Neural progenitor cell (in vitro differentiated cells): ENCODE data around the gene TXK. TPM values are rescaled to one million over a fixed set of nuclear protein-coding genes. Genes with fewer than 3 reads are reported as not detected.

Experiments
- DNase-seq: peaks from one replicate; pipeline ENCODE4 v3.0.0-alpha.2; 2016; ENCODE audit warnings: low spot score
- H2AFZ ChIP-seq: fragments of 200-600 bp; sonication (generic); replicated peaks from 2 replicates; pipeline ENCODE4 v1.6.1; 2016; ENCODE audit warnings: antibody characterized with exemption
- H3F3A ChIP-seq: fragments of 200-600 bp; sonication (generic); 2 replicates; pipeline ENCODE4 v1.6.1; 2016; ENCODE audit warnings: antibody characterized with exemption, low read depth
- H3K27ac ChIP-seq: fragments of 200-600 bp; sonication (generic); 2 replicates; pipeline ENCODE4 v1.5.1; 2016; ENCODE audit warnings: mild to moderate bottlenecking
- H3K27me3 ChIP-seq: fragments of 200-600 bp; sonication (generic); 2 replicates; pipeline ENCODE4 v1.6.1; 2016; ENCODE audit warnings: mild to moderate bottlenecking, moderate library complexity
- H3K36me3 ChIP-seq: fragments of 200-600 bp; sonication (generic); 2 replicates; pipeline ENCODE4 v1.5.1; 2016
- H3K4me1 ChIP-seq: fragments of 200-600 bp; sonication (generic); 2 replicates; pipeline ENCODE4 v1.6.1; 2016; ENCODE audit warnings: mixed run types
- H3K4me2 ChIP-seq: fragments of 200-600 bp; sonication (generic); 2 replicates; pipeline ENCODE4 v1.6.1; 2016
- H3K4me3 ChIP-seq: fragments of 200-600 bp; sonication (generic); 2 replicates; pipeline ENCODE4 v1.5.1; 2016
- H3K79me2 ChIP-seq: fragments of 200-600 bp; sonication (generic); 2 replicates; pipeline ENCODE4 v1.6.1; 2016; ENCODE audit warnings: low read depth
- H3K9ac ChIP-seq: fragments of 200-600 bp; sonication (generic); 2 replicates; pipeline ENCODE4 v1.6.1; 2016
- H3K9me3 ChIP-seq: fragments of 200-600 bp; sonication (generic); 2 replicates; pipeline ENCODE4 v1.5.1; 2016; ENCODE audit warnings: low read depth
- H4K20me1 ChIP-seq: fragments of 200-600 bp; sonication (generic); 2 replicates; pipeline ENCODE4 v1.6.1; 2016; ENCODE audit warnings: low read depth
- H3K27ac Mint-ChIP-seq: 3 replicates; pipeline ENCODE4 v1.8.0; 2021; ENCODE audit warnings: mixed read lengths
- H3K27me3 Mint-ChIP-seq: 2 replicates; pipeline ENCODE4 v1.8.0; 2022; ENCODE audit warnings: low read depth, mild to moderate bottlenecking, inconsistent platforms, moderate library complexity, mixed read lengths; ENCODE audit not compliant: insufficient read depth
- H3K36me3 Mint-ChIP-seq: 3 replicates; pipeline ENCODE4 v1.8.0; 2021; ENCODE audit warnings: mixed read lengths
- H3K4me1 Mint-ChIP-seq: 3 replicates; pipeline ENCODE4 v1.8.0; 2021; ENCODE audit warnings: mixed read lengths
- H3K4me3 Mint-ChIP-seq: 3 replicates; pipeline ENCODE4 v1.8.0; 2021; ENCODE audit warnings: mild to moderate bottlenecking, moderate library complexity, mixed read lengths
- H3K9me3 Mint-ChIP-seq: 3 replicates; pipeline ENCODE4 v1.8.0; 2020; ENCODE audit warnings: mixed read lengths
- EZH2 ChIP-seq: fragments of 200-600 bp; sonication (generic); IDR thresholded peaks from 2 replicates; pipeline ENCODE4 v1.6.1; 2017; ENCODE audit warnings: antibody characterized with exemption, mild to moderate bottlenecking, moderate library complexity
- EZH2phosphoT487 ChIP-seq: fragments of 200-600 bp; sonication (generic); IDR thresholded peaks from 2 replicates; pipeline ENCODE4 v1.6.1; 2017; ENCODE audit warnings: antibody characterized with exemption
- total RNA-seq: library from RNA; depleted of rRNA; stranded (reverse); fragments of >200 nt; gene quantifications from 2 replicates; pipeline ENCODE4 v1.2.3, GENCODE V29; 2015; ENCODE audit warnings: low replicate concordance
- TF ChIP-seq, protein P1 (sequence below): fragments of 200-600 bp; sonication (generic); IDR thresholded peaks from 2 replicates; pipeline ENCODE4 v1.5.1; 2017; ENCODE audit warnings: antibody characterized with exemption, mild to moderate bottlenecking

TXK gene
- total RNA-seq, 1 donor from 2014 or later: not detected

DNA sequence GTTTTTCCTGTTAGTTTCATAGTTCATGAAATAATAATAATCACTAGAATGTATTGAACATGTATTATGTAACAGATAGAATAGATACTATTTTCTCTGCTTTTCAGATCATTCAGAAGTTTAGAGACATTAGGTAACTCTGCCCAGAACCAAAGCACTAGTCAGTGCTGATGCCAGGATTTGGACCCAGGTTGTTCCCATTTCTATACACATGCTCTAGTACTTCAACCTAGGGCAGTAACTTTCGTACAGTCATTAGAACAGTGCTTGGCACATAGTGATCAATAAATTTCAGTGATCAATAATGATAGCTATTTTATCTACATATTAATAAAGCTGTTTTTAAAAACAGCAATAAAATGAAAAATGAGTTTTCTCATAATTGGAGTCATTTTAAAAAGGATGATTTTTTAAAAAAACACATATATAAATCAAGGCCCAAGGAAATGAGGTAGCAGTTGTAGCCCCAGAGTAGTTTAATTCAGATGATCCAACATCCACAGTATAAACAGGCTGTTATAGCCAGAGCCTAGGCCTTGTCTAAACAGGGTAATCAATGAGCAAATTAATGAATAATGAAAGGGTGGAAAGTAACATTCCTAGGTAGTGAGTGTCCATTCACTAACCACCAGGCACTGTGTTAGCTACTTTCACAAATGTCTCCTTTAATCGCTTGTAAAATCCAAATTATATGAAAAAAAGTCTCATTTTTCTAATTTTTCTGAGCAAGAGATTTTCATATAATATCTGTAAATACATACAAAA, 25.6 kb downstream of the TXK start:
- no peaks in the 10 kb centered on the region for H3K9me3 ChIP-seq
- H2AFZ ChIP-seq: no peak overlapping the region
- H3K27me3 ChIP-seq: no peaks in the 10 kb centered on the region
- H3K27ac ChIP-seq: no peak overlapping the region
- peaks cover 5% of the 10 kb centered on the region for H3K4me1 ChIP-seq
- H3K9ac ChIP-seq: no peak overlapping the region
- H3K4me3 Mint-ChIP-seq: no peak overlapping the region
- no peak overlapping the region for H3K27ac Mint-ChIP-seq
- H3K36me3 Mint-ChIP-seq: no peaks in the 10 kb centered on the region
- no peaks in the 10 kb centered on the region for H3K4me1 Mint-ChIP-seq
- H3K27me3 Mint-ChIP-seq: no peaks in the 10 kb centered on the region
- H3K36me3 ChIP-seq: no peaks in the 10 kb centered on the region
- H3K4me3 ChIP-seq: no peak overlapping the region
- H3K4me2 ChIP-seq: no peak overlapping the region
- H4K20me1 ChIP-seq: no peaks in the 10 kb centered on the region
- no peaks in the 10 kb centered on the region for H3K79me2 ChIP-seq
- no peaks in the 10 kb centered on the region for H3F3A ChIP-seq
- TF ChIP-seq EZH2 (no peak), EZH2phosphoT487 (no peak)
- TF ChIP-seq, protein P1, sequence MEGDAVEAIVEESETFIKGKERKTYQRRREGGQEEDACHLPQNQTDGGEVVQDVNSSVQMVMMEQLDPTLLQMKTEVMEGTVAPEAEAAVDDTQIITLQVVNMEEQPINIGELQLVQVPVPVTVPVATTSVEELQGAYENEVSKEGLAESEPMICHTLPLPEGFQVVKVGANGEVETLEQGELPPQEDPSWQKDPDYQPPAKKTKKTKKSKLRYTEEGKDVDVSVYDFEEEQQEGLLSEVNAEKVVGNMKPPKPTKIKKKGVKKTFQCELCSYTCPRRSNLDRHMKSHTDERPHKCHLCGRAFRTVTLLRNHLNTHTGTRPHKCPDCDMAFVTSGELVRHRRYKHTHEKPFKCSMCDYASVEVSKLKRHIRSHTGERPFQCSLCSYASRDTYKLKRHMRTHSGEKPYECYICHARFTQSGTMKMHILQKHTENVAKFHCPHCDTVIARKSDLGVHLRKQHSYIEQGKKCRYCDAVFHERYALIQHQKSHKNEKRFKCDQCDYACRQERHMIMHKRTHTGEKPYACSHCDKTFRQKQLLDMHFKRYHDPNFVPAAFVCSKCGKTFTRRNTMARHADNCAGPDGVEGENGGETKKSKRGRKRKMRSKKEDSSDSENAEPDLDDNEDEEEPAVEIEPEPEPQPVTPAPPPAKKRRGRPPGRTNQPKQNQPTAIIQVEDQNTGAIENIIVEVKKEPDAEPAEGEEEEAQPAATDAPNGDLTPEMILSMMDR: no peak
- no peak for DNase-seq
- no peaks in the 10 kb centered on the region for H3K9me3 Mint-ChIP-seq

DNA sequence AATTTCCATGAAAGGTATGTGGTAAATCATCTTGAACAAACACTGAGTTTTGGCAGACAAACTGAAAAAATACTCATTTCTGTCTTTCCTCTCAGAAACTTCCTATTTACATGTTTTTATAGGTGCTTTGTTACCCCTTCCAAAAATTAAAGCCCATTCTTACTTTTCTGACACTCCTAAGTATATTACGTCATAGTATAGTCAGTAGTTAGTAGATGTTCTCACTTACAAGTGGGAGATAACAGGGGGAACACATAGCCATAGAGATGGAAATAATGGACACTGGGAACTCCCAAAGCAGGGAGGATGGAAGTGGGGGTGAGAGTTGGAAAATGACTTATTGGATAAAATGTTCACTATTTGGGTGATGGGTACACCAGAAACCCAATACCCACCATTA, 28.8 kb downstream of the TXK start:
- Histone ChIP-seq H3K4me3 (no peak overlapping the region), H3K79me2 (no peaks in the 10 kb centered on the region), H3K9ac (no peak overlapping the region), H3K27me3 (no peaks in the 10 kb centered on the region), H3K4me1 (no peaks in the 10 kb centered on the region), H3K27ac (no peak overlapping the region), H3F3A (no peaks in the 10 kb centered on the region), H3K9me3 (no peaks in the 10 kb centered on the region), H3K36me3 (no peaks in the 10 kb centered on the region), H4K20me1 (no peaks in the 10 kb centered on the region), H2AFZ (no peak overlapping the region), H3K4me2 (no peak overlapping the region)
- no peaks in the 10 kb centered on the region for H3K27me3 Mint-ChIP-seq
- H3K4me3 Mint-ChIP-seq: no peak overlapping the region
- TF ChIP-seq, protein P1: no peak
- TF ChIP-seq EZH2phosphoT487 (no peak), EZH2 (no peak)
- no peak for DNase-seq
- H3K36me3 Mint-ChIP-seq: no peaks in the 10 kb centered on the region
- no peak overlapping the region for H3K27ac Mint-ChIP-seq
- no peaks in the 10 kb centered on the region for H3K4me1 Mint-ChIP-seq
- no peaks in the 10 kb centered on the region for H3K9me3 Mint-ChIP-seq

DNA sequence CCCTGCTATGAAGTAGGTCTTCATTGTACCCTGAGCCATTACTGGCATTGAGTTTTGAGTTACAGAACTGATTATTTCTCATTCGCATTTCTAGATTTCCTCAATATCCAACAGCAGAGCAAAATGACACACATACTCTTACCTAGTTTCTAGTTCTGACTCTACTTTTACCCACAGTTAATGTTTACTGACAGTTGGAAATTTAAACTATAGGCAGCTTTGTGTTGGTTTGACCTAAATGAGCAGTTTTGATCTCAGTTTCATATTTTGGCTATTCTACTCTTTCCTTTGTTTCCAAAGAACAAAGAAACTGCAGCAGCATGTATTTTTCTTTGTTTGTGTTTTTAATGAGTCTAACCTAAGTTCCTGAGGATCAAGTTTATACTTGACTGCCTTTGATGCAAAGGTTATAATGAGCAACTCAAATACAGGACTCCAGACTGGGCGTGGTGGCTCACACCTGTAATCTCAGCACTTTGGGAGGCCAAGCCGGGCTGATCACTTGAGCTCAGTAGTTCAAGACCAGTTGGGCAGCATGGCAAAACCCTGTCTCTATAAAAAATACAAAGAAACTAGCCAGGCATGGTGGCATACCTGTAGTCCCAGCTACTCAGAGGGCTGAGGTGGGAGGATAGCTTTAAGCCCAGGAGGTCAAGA, 30.4 kb downstream of the TXK start:
- no peak overlapping the region for H3K27ac Mint-ChIP-seq
- no peak for DNase-seq

More for the DNA sequence above, 30.4 kb downstream of the TXK start:
- Histone ChIP-seq H4K20me1 (no peaks in the 10 kb centered on the region), H3K36me3 (no peaks in the 10 kb centered on the region), H3K4me2 (no peak overlapping the region), H3K27ac (no peak overlapping the region), H3K4me1 (no peaks in the 10 kb centered on the region), H3F3A (no peaks in the 10 kb centered on the region), H3K9ac (no peak overlapping the region), H3K27me3 (no peaks in the 10 kb centered on the region), H3K4me3 (no peak overlapping the region), H2AFZ (no peak overlapping the region), H3K79me2 (no peaks in the 10 kb centered on the region), H3K9me3 (no peaks in the 10 kb centered on the region)
- peaks cover 2% of the 10 kb centered on the region for H3K27me3 Mint-ChIP-seq
- H3K4me3 Mint-ChIP-seq: no peak overlapping the region
- no peaks in the 10 kb centered on the region for H3K4me1 Mint-ChIP-seq
- no peaks in the 10 kb centered on the region for H3K9me3 Mint-ChIP-seq
- no peak for TF ChIP-seq EZH2phosphoT487
- TF ChIP-seq EZH2: no peak
- TF ChIP-seq, protein P1: no peak
- no peaks in the 10 kb centered on the region for H3K36me3 Mint-ChIP-seq
